GM12873 (cell line): ENCODE results near the gene CDC25C.

Experiments used
- CTCF ChIP-seq: IDR thresholded peaks from 2 replicates; pipeline ENCODE4 v1.5.1; 2012; ENCODE audit warnings: low read depth, mild to moderate bottlenecking, moderate library complexity, low read length, control low read depth; ENCODE audit not compliant: insufficient read depth; ENCODE audit errors: missing control alignments

Gene CDC25C

GRCh38 chr5:138274189-138274853, 57.3 kb downstream of the CDC25C start, which contains the start of gene GFRA3:
Gene GFRA3 (minus strand): TSS chr5:138274621. CDS start chr5:138274424, 197 bp downstream.
- TF ChIP-seq CTCF, result no peak

GRCh38 chr5:138273834-138274188, 57.8 kb downstream of the CDC25C start:
- no peak for TF ChIP-seq CTCF

GRCh38 chr5:138272681-138273080, 58.9 kb downstream of the CDC25C start:
- TF ChIP-seq CTCF, result no peak

- TF ChIP-seq CTCF, result no peak
Measured at GRCh38 chr5:138271281-138271680, 60.3 kb downstream of the CDC25C start.

- no peak for TF ChIP-seq CTCF
Measured at GRCh38 chr5:138264183-138264582, 67.4 kb downstream of the CDC25C start.

GRCh38 chr5:138263581-138263980, 68.0 kb downstream of the CDC25C start:
- TF ChIP-seq CTCF, result no peak

- no peak for TF ChIP-seq CTCF
Measured at GRCh38 chr5:138258704-138259292, 72.8 kb downstream of the CDC25C start.
